ENCODE data around the gene C2CD5. TPM values are rescaled to one million over a fixed set of nuclear protein-coding genes. Genes with fewer than 3 reads are reported as not detected.
"Not testable (repeated sequence)": the region's sequence is repeated elsewhere in the genome, so short reads cannot be mapped to it uniquely, and the experiment has no call there.

C2CD5 gene
- total RNA-seq, 2 donors from 2014 or later: 10.9 to 15.1 TPM

- no peaks in the 10 kb centered on the region for H3K27me3 ChIP-seq
- no peak for DNase-seq (ENCODE audit: low spot score)
Measured at GRCh38 chr12:22491034-22491433, 53.3 kb downstream of the C2CD5 start.

GRCh38 chr12:22488478-22488877 lies 55.9 kb downstream of the C2CD5 start:
- Histone ChIP-seq H3K4me1 (no peaks in the 10 kb centered on the region), H3K27me3 (no peaks in the 10 kb centered on the region), H3K9me3 (no peaks in the 10 kb centered on the region), H3K36me3 (peaks cover 54% of the 10 kb centered on the region), H3K27ac (no peak overlapping the region), H3K4me3 (no peak overlapping the region)
- no peak for DNase-seq (ENCODE audit: low spot score)
- no peak for TF ChIP-seq CTCF (IDR thresholded peaks at IDR 0.05)

More at GRCh38 chr12:22491034-22491433, 53.3 kb downstream of the C2CD5 start:
- H3K4me1 ChIP-seq: no peaks in the 10 kb centered on the region
- H3K36me3 ChIP-seq: peaks cover 42% of the 10 kb centered on the region
- H3K27ac ChIP-seq: no peak overlapping the region
- no peak for TF ChIP-seq CTCF (IDR thresholded peaks at IDR 0.05)
- no peak overlapping the region for H3K4me3 ChIP-seq
- no peaks in the 10 kb centered on the region for H3K9me3 ChIP-seq

GRCh38 chr12:22487683-22488082 lies 56.7 kb downstream of the C2CD5 start:
- peaks cover 50% of the 10 kb centered on the region for H3K36me3 ChIP-seq
- H3K4me3 ChIP-seq; H3K27ac ChIP-seq; H3K4me1 ChIP-seq; H3K9me3 ChIP-seq; H3K27me3 ChIP-seq; DNase-seq (ENCODE audit: low spot score): not testable (repeated sequence)

GRCh38 chr12:22481547-22482104 lies 62.7 kb downstream of the C2CD5 start:
- H3K27me3 ChIP-seq: no peaks in the 10 kb centered on the region
- H3K36me3 ChIP-seq: peaks cover 21% of the 10 kb centered on the region
- no peak overlapping the region for H3K4me3 ChIP-seq
- no peak overlapping the region for H3K27ac ChIP-seq
- no peak for TF ChIP-seq CTCF (IDR thresholded peaks at IDR 0.05)
- DNase-seq (ENCODE audit: low spot score): no peak
- H3K4me1 ChIP-seq: no peaks in the 10 kb centered on the region
- H3K9me3 ChIP-seq: no peaks in the 10 kb centered on the region

- H3K27ac ChIP-seq; DNase-seq (ENCODE audit: low spot score); H3K27me3 ChIP-seq; H3K4me1 ChIP-seq; H3K4me3 ChIP-seq; H3K9me3 ChIP-seq: not testable (repeated sequence)
- H3K36me3 ChIP-seq: peaks cover 21% of the 10 kb centered on the region
Measured at GRCh38 chr12:22480814-22481213, 63.5 kb downstream of the C2CD5 start.

- H3K36me3 ChIP-seq: peaks cover 21% of the 10 kb centered on the region
- TF ChIP-seq CTCF (IDR thresholded peaks at IDR 0.05): no peak
Measured at GRCh38 chr12:22480016-22480415, 64.3 kb downstream of the C2CD5 start.

GRCh38 chr12:22477894-22478287 lies 66.5 kb downstream of the C2CD5 start:
- H3K36me3 ChIP-seq: peaks cover 8% of the 10 kb centered on the region
- DNase-seq (ENCODE audit: low spot score): no peak
- H3K4me3 ChIP-seq: no peak overlapping the region
- no peaks in the 10 kb centered on the region for H3K9me3 ChIP-seq
- no peak for TF ChIP-seq CTCF (IDR thresholded peaks at IDR 0.05)
- H3K27ac ChIP-seq: no peak overlapping the region
- H3K4me1 ChIP-seq: no peaks in the 10 kb centered on the region
- no peaks in the 10 kb centered on the region for H3K27me3 ChIP-seq

More at GRCh38 chr12:22480016-22480415, 64.3 kb downstream of the C2CD5 start:
- no peak for DNase-seq (ENCODE audit: low spot score)
- no peak overlapping the region for H3K4me3 ChIP-seq
- no peaks in the 10 kb centered on the region for H3K9me3 ChIP-seq
- H3K4me1 ChIP-seq: no peaks in the 10 kb centered on the region
- no peaks in the 10 kb centered on the region for H3K27me3 ChIP-seq
- H3K27ac ChIP-seq: no peak overlapping the region
